Measurements from ENCODE around the gene ETF1. TPM values are rescaled to one million over a fixed set of nuclear protein-coding genes. Genes with fewer than 3 reads are reported as not detected.
A peak's percentile ranks its signal among the peaks of the same experiment; 100 is the strongest.

ETF1 gene
- total RNA-seq, 2 experiments from 2014 or later = 92.7 to 93.3 TPM

DNA sequence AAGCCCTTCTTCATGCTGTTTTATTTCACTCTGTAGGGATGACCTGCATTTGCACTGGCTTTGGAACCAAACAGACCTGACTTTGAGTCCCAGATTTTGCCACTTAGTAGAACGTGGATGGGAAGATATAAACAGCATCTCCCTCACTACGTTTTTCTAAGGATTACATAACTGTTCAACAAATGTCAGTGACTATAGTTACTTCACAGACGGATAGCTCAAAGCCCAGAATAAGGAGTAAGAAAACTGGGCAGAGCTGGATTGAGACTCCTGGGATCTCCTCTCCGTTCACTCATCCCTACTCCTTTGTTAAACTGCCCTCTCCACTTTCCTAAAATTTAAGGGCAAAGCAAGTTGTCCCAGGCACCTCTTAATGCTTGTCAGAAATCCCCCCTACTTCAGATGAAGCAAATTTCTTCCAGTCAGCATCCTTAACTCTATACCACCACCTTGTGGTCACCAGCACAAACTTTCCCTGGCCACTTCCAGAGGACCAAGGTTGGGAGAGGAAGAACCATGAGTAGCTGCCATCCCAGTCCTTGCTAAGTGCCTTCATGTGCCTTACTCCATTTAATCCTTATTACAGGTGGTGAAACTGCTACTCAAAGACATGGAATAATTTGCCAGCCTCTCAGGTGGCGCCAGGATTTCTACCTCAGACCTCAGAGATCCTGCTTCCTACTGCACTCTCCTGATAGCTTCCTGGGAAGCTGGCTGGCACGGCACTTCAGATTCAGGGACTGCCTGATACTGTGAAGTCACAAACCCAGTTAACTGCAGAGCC, 39.4 kb downstream of the ETF1 start:
- H3K27ac Mint-ChIP-seq = no peak overlapping the region
- ChIA-PET POLR2A (interaction anchor here (0.6 to 0.9 kb wide), 4 partner anchors 34 to 40 kb away, joined by 3 to 4 read pairs (median 3); partner anchors contain the start of gene ETF1), CTCF (interaction anchor here (0.6 to 5.1 kb wide), 19 partner anchors 10 to 96 kb away, joined by 3 to 65 read pairs (median 4); partner anchors contain the start of genes EGR1 and REEP2)
- H3K27me3 Mint-ChIP-seq (ENCODE audit: low read depth) = no peaks in the 10 kb centered on the region
- peaks cover 17% of the 10 kb centered on the region for H3K36me3 Mint-ChIP-seq (ENCODE audit: low read depth)
- no peaks in the 10 kb centered on the region for H3K4me1 Mint-ChIP-seq (ENCODE audit: low read depth)
- peak; percentile 47 for ATAC-seq
- H3K4me3 Mint-ChIP-seq = no peak overlapping the region
- no peaks in the 10 kb centered on the region for H3K9me3 Mint-ChIP-seq (ENCODE audit: insufficient read depth)
- peak; percentile 34 for DNase-seq

DNA sequence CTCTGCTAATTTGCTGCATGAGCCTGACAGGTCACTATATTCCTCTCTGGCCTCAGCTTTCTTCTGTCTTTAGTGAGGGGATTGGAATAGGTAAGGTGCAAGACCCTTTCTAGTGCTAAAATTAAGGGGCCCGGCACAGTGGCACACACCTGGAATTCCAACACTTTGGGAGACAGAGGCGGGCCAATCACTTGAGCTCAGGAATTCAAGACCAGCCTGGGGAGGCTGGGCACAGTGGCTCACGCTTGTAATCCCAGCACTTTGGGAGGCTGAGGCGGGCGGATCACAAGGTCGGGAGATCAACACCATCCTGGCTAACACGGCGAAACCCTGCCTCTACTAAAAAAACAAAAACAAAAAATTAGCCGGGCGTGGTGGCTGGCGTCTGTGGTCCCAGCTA, 40.5 kb downstream of the ETF1 start:
- no peaks in the 10 kb centered on the region for H3K9me3 Mint-ChIP-seq (ENCODE audit: insufficient read depth)
- H3K4me1 Mint-ChIP-seq (ENCODE audit: low read depth) = no peaks in the 10 kb centered on the region
- CTCF ChIA-PET = interaction anchor here (1.1 to 5.1 kb wide), 12 partner anchors 9 to 323 kb away, joined by 3 to 65 read pairs (median 4); partner anchors contain the start of genes EGR1 and KDM3B
- POLR2A ChIA-PET = interaction anchor here (0.7 to 0.8 kb wide), 2 partner anchors 38 to 41 kb away, joined by 3 read pairs; no protein-coding TSS in a partner anchor
- H3K27ac Mint-ChIP-seq = no peak overlapping the region
- H3K27me3 Mint-ChIP-seq (ENCODE audit: low read depth) = peaks cover 3% of the 10 kb centered on the region
- peaks cover 8% of the 10 kb centered on the region for H3K36me3 Mint-ChIP-seq (ENCODE audit: low read depth)
- no peak overlapping the region for H3K4me3 Mint-ChIP-seq
- no peak for ATAC-seq
- DNase-seq = no peak

DNA sequence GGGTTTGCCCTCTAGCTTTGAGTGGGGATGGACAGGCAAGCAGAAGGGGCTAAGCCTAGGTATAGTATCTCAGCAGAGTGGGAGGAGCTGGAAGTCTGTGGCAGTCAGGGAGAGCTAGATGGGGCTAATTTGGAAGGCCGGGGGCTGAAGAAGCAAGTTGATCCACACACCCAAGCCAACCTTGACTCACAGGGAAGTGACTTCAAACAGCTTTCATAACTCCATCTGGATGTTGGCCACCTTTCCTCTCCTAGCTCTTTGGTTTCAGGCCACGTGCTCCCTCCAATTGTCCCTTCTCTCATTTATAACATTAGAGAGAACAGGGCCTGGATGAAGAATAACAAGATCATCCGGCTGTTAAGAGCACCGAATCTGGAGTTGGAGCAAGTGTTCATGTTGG, 40.9 kb downstream of the ETF1 start:
- Mint-ChIP-seq H3K4me1 (ENCODE audit: low read depth) (no peaks in the 10 kb centered on the region), H3K27ac (no peak overlapping the region), H3K9me3 (ENCODE audit: insufficient read depth) (no peaks in the 10 kb centered on the region), H3K36me3 (ENCODE audit: low read depth) (peaks cover 4% of the 10 kb centered on the region), H3K4me3 (no peak overlapping the region), H3K27me3 (ENCODE audit: low read depth) (peaks cover 3% of the 10 kb centered on the region)
- ATAC-seq (no peak), DNase-seq (no peak)
- ChIA-PET POLR2A (interaction anchor here (0.7 to 0.8 kb wide), 2 partner anchors 37 to 42 kb away, joined by 3 read pairs; no protein-coding TSS in a partner anchor), CTCF (interaction anchor here (0.8 to 5.1 kb wide), 7 partner anchors 9 to 322 kb away, joined by 3 to 65 read pairs (median 4); partner anchors contain the start of genes EGR1 and KDM3B)

DNA sequence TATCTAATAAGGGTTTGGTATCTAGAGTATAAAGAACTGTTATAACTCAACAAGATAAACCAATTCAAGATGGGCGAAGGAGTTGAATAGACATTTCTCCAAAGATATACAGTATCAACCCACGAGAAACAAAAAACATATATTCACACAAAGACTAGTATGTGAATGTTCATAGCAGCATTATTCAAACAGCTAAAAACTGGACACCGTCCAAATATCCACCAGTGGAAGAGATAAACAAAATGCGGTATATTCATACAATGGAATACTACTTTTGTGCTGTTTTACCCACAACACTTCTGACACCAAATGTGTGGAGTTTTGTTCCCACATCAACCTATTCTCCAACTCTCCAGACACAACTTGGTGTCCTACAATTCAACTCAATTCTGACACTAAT, 44.7 kb downstream of the ETF1 start:
- no peak overlapping the region for H3K4me3 Mint-ChIP-seq
- H3K27me3 Mint-ChIP-seq (ENCODE audit: low read depth) = peaks cover 5% of the 10 kb centered on the region
- ATAC-seq (no peak), DNase-seq (no peak)
- H3K4me1 Mint-ChIP-seq (ENCODE audit: low read depth) = no peaks in the 10 kb centered on the region
- no peaks in the 10 kb centered on the region for H3K36me3 Mint-ChIP-seq (ENCODE audit: low read depth)
- H3K27ac Mint-ChIP-seq = no peak overlapping the region
- ChIA-PET CTCF (interaction anchor here (1.9 to 3.2 kb wide), 2 partner anchors 34 to 49 kb away, joined by 10 to 14 read pairs; partner anchors contain the start of gene EGR1), POLR2A (no interaction called here)
- H3K9me3 Mint-ChIP-seq (ENCODE audit: insufficient read depth) = no peaks in the 10 kb centered on the region

DNA sequence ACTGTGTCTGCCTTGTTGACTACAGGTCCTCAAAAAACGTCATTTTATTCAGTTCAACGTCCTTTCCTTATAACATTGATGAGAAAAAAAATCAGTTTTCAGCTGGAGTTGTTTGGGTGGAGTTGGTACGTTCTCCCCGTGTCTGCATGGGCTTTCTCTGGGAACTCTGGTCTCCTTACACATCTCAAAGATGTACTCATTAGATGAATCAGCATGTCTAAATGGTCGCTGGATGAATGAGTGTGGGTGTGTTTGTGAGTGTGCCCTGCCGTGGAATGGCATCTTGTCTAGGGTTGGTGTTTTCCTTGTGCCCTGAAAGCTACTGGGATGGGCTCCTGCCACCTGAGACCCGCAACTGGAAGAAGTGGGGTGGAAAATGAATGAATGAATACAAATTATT, 47.7 kb downstream of the ETF1 start:
- ATAC-seq (no peak), DNase-seq (no peak)
- Mint-ChIP-seq H3K36me3 (ENCODE audit: low read depth) (no peaks in the 10 kb centered on the region), H3K4me3 (no peak overlapping the region), H3K27me3 (ENCODE audit: low read depth) (peaks cover 20% of the 10 kb centered on the region), H3K27ac (no peak overlapping the region), H3K4me1 (ENCODE audit: low read depth) (peaks cover 11% of the 10 kb centered on the region), H3K9me3 (ENCODE audit: insufficient read depth) (no peaks in the 10 kb centered on the region)
- POLR2A ChIA-PET = interaction anchor here (1.7 kb wide), 1 partner anchor 31 kb away, joined by 5 read pairs; no protein-coding TSS in a partner anchor
- CTCF ChIA-PET = no interaction called here

DNA sequence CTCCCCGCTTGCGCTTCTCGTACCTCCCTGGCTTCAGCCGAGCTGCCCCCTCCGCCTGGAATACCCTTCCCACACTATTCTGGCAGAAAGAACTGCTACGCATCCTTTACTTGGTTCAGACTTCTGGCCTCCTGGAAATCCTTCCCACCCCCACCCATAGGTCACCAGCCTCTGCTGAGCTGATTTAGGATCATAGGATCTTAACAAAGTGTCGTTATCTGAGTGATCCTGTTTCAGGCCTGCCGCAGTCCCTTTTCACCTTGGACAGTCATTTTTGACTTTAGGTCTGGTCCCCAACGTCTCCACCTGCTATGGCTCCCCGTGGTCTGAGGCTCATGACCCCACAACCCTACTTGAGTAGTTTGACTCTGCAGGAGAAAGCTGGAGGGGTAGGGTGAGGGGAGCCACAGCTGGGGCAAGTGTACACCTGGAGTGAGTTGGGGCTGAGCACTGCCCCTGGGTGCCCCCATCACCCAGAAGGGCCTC, 50.4 kb downstream of the ETF1 start:
- DNase-seq = no peak
- ChIA-PET POLR2A (interaction anchor here (0.9 to 2.0 kb wide), 3 partner anchors 28 to 51 kb away, joined by 3 to 12 read pairs (median 7); partner anchors contain the start of genes EGR1 and ETF1), CTCF (interaction anchor here (1.2 to 3.1 kb wide), 4 partner anchors 11 to 50 kb away, joined by 5 to 18 read pairs (median 7); partner anchors contain the start of genes EGR1 and ETF1)
- Mint-ChIP-seq H3K4me3 (peak overlapping the region; percentile 80), H3K27me3 (ENCODE audit: low read depth) (peaks cover 27% of the 10 kb centered on the region), H3K27ac (peak overlapping the region; percentile 70), H3K9me3 (ENCODE audit: insufficient read depth) (no peaks in the 10 kb centered on the region), H3K4me1 (ENCODE audit: low read depth) (peaks cover 11% of the 10 kb centered on the region), H3K36me3 (ENCODE audit: low read depth) (no peaks in the 10 kb centered on the region)
- no peak for ATAC-seq

DNA sequence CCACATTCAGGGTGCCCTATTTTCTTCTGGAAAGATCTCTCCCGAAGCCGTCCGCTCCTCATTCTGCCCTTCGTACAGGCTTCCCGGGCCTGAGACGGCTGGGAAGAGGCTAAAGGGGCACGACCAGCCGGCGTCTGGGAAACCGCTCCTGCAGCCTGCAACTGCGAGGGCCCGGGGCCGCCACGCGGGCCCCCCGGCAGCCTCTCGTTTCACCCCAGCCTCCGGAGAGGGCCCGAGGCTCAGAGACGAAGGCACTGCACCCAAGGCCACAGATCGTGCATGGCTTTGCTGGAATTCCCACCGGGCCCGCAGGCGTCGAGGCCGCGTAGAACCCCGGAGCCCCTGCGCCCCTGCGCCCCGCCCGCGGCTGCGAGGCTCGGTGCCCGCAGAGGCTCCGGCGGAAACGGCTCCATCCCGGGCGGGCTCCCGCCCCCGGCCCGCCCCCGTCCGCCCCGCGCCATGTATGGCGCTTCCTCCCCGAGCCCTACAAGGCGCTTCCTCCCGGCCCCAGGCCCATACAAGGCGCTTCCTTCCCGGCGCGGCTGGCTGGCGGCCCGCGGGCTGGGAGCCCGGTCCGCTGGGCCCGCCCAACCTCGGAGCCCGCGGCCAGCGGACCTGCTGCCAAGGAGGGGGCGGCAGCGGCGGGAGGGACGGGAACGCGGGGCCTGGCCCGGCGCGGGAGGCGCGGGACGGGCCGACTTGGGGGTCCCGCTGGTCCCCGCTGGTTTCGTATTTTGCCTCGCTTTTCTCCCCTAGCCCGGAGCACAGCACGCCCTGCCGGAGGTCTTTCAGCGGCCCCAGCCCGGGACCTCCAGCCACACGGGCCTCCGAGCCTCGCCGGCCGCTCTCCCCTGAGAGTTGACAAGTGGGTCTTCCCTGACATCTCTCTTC, 51.1 kb downstream of the ETF1 start:
- ATAC-seq (peak; percentile 100), DNase-seq (peak; percentile 89)
- Mint-ChIP-seq H3K27me3 (ENCODE audit: low read depth) (peaks cover 27% of the 10 kb centered on the region), H3K9me3 (ENCODE audit: insufficient read depth) (no peaks in the 10 kb centered on the region), H3K27ac (peak overlapping the region; percentile 70), H3K4me1 (ENCODE audit: low read depth) (peaks cover 11% of the 10 kb centered on the region), H3K36me3 (ENCODE audit: low read depth) (no peaks in the 10 kb centered on the region), H3K4me3 (peak overlapping the region; percentile 80)
- CTCF ChIA-PET = interaction anchor here (1.2 to 3.1 kb wide), 3 partner anchors 12 to 42 kb away, joined by 7 to 18 read pairs (median 7); partner anchors contain the start of gene EGR1
- POLR2A ChIA-PET = interaction anchor here (2.0 kb wide), 1 partner anchor 27 kb away, joined by 12 read pairs; the partner anchor contains the start of gene EGR1

DNA sequence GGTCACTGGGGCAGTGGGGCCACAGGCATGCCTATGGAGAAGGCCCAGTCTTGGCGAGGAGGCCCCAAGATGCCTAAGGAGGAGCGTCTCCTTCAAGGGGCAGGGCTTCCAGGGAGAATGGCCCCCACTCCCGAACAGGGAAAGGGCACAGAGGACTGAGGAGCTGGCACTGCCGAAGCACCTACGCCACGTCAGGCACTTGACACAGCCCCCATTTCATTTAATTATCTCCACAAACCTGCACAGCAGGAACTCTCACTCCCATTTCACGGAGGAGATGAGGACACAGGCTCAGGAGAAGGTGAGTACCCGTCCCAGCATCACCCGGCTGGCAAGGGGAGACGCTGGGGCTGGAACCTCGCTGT, 51.8 kb downstream of the ETF1 start:
- H3K36me3 Mint-ChIP-seq (ENCODE audit: low read depth) = no peaks in the 10 kb centered on the region
- POLR2A ChIA-PET = no interaction called here
- H3K27ac Mint-ChIP-seq = no peak overlapping the region
- H3K4me3 Mint-ChIP-seq = no peak overlapping the region
- DNase-seq = no peak
- no peaks in the 10 kb centered on the region for H3K9me3 Mint-ChIP-seq (ENCODE audit: insufficient read depth)
- CTCF ChIA-PET = no interaction called here
- no peak for ATAC-seq
- H3K27me3 Mint-ChIP-seq (ENCODE audit: low read depth) = peaks cover 31% of the 10 kb centered on the region
- H3K4me1 Mint-ChIP-seq (ENCODE audit: low read depth) = peaks cover 11% of the 10 kb centered on the region

DNA sequence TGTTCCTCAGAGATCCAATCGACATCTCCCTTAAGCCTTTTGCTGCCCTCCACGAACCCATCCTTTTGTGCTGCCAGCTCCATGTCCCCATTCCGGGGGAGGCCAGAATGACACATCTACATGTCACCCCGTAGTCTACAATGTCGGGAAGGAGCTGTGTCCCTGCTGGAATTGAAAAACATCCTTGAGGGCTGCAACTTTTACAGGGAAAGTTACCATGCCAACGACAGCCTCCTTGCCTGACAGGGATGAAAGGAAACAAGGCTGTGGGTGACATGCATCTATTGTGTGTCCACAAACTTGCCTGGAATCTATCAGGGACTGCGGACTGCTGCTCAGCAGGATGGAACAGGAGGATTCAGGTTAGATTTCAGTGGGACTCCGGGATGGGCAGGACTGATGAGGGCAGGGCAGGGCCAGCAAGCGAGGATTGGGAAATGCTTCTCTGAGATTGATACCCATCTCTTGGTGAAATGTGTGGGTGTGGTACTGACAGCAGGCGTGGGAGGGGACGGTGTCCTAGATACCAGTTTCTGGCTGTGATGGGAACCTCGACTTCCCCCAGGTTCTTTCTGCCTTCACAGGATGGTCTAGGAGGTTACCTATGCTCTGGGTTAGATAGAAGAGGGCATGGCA, 52.3 kb downstream of the ETF1 start:
- H3K27me3 Mint-ChIP-seq (ENCODE audit: low read depth) = peaks cover 31% of the 10 kb centered on the region
- peaks cover 11% of the 10 kb centered on the region for H3K4me1 Mint-ChIP-seq (ENCODE audit: low read depth)
- H3K27ac Mint-ChIP-seq = no peak overlapping the region
- DNase-seq (no peak), ATAC-seq (no peak)
- CTCF ChIA-PET = interaction anchor here (2.0 kb wide), 1 partner anchor 26 kb away, joined by 4 read pairs; the partner anchor contains the start of gene EGR1
- H3K36me3 Mint-ChIP-seq (ENCODE audit: low read depth) = no peaks in the 10 kb centered on the region
- H3K9me3 Mint-ChIP-seq (ENCODE audit: insufficient read depth) = no peaks in the 10 kb centered on the region
- POLR2A ChIA-PET = interaction anchor here (1.0 to 1.3 kb wide), 2 partner anchors 26 to 85 kb away, joined by 4 to 8 read pairs; partner anchors contain the start of gene EGR1
- no peak overlapping the region for H3K4me3 Mint-ChIP-seq

DNA sequence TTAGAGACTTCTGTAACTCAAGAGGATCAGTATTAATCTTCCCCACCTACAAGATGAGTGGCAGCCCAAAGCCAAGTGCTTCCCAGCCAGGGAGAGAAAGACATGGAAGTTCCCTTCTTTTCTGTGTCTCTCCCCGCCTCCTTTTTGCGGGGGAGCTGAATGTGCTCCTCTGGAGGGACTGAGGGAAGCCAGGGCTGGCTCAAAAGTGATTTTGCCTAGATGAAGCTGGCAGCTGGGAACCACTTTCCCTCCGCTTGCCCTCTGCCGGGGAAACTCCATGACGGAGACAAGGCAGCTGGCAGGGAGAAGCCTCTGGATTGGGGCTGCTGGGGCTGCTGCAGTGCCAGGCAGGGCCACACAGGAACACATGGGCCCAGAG, 53.4 kb downstream of the ETF1 start:
- H3K4me1 Mint-ChIP-seq (ENCODE audit: low read depth) = peaks cover 11% of the 10 kb centered on the region
- no peak for DNase-seq
- H3K4me3 Mint-ChIP-seq = no peak overlapping the region
- CTCF ChIA-PET = interaction anchor here (2.0 kb wide), 1 partner anchor 25 kb away, joined by 4 read pairs; the partner anchor contains the start of gene EGR1
- H3K9me3 Mint-ChIP-seq (ENCODE audit: insufficient read depth) = no peaks in the 10 kb centered on the region
- H3K36me3 Mint-ChIP-seq (ENCODE audit: low read depth) = no peaks in the 10 kb centered on the region
- no peak for ATAC-seq
- H3K27ac Mint-ChIP-seq = no peak overlapping the region
- POLR2A ChIA-PET = interaction anchor here (1.0 to 1.3 kb wide), 2 partner anchors 25 to 86 kb away, joined by 4 to 8 read pairs; partner anchors contain the start of gene EGR1
- H3K27me3 Mint-ChIP-seq (ENCODE audit: low read depth) = peaks cover 29% of the 10 kb centered on the region

DNA sequence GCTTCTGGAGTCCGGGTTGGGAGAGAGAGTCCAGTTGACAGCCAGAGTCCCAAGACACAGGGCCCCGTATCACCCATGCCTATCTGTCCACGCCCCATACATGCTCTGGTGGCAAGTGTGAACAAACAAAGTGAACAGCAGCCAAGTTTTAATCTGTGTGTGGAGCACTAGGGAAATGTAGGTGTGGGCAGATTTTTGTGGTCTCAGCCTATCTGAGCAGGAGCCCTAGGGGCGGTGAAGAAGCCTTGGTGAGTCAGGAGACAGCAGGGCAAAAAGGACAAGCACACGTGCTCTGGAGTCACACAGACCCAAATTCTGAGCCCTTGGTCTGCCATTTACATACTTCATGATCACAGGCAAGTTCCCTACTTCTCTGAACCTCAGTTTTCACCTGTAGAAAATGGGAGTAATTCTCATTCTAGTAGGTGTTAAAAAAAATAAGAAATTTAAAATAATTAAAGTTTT, 54.5 kb downstream of the ETF1 start:
- ATAC-seq (no peak), DNase-seq (no peak)
- Mint-ChIP-seq H3K4me1 (ENCODE audit: low read depth) (peaks cover 11% of the 10 kb centered on the region), H3K27ac (no peak overlapping the region), H3K27me3 (ENCODE audit: low read depth) (peaks cover 31% of the 10 kb centered on the region), H3K4me3 (no peak overlapping the region), H3K36me3 (ENCODE audit: low read depth) (no peaks in the 10 kb centered on the region), H3K9me3 (ENCODE audit: insufficient read depth) (no peaks in the 10 kb centered on the region)
- ChIA-PET CTCF (no interaction called here), POLR2A (no interaction called here)

All from activated CD8-positive, alpha-beta T cell treated with anti-CD3 and anti-CD28 coated beads, Interleukin-2, amount 10 ng/mL, durations not matched to agents 7 days and 5 days (primary cell).